Panc1 (cell line): ENCODE results near the gene C22orf42. TPM values are rescaled to one million over a fixed set of nuclear protein-coding genes. Genes with fewer than 3 reads are reported as not detected.

ENCODE experiments used
- ATAC-seq: fragments of 200-7000 bp; cut with Tn5 transposase; 2 replicates; pipeline ENCODE4 v1.9.1; 2020; ENCODE audit warnings: mild to moderate bottlenecking, moderate library complexity
- BruUV-seq: library from RNA; stranded (reverse); fragments of 400-500 nt; replicated peaks from 2 replicates; lab custom pipeline; 2021; lab: Mats Ljungman, UMichigan
- CTCF ChIA-PET: fragments of 300-600 bp; sonication (Branson Sonifier 250); formaldehyde crosslinking; loops from one replicate; lab custom pipeline; 2022; ENCODE audit warnings: antibody characterized with exemption; lab: Charles Lee
- POLR2A ChIA-PET: fragments of 300-600 bp; sonication (Branson Sonifier 250); formaldehyde crosslinking; loops from one replicate; lab custom pipeline; 2022; ENCODE audit warnings: antibody characterized with exemption; lab: Charles Lee
- DNase-seq: peaks from one replicate; pipeline ENCODE4 v3.0.0-alpha.2; 2010; ENCODE audit warnings: low read depth, low spot score
- H3K27ac ChIP-seq: 2 replicates; pipeline ENCODE4 v1.5.1; 2011; ENCODE audit warnings: mild to moderate bottlenecking, low read length, inconsistent platforms
- H3K27me3 ChIP-seq: fragments of 200-500 bp; sonication (Bioruptor generic); 2 replicates; pipeline ENCODE4 v1.6.0; 2014; ENCODE audit warnings: low read length, inconsistent platforms; ENCODE audit not compliant: control insufficient read depth, insufficient read depth
- H3K36me3 ChIP-seq: fragments of 200-500 bp; sonication (Bioruptor generic); 2 replicates; pipeline ENCODE4 v1.5.1; 2014; ENCODE audit warnings: inconsistent platforms, mild to moderate bottlenecking, low read length, moderate library complexity; ENCODE audit not compliant: control insufficient read depth, insufficient read depth
- H3K4me1 ChIP-seq: 2 replicates; pipeline ENCODE4 v1.5.1; 2011; ENCODE audit warnings: inconsistent platforms, mild to moderate bottlenecking, low read length, moderate library complexity; ENCODE audit not compliant: control insufficient read depth, insufficient read depth
- H3K4me3 ChIP-seq, 2 experiments: 2 replicates each; pipeline ENCODE4 v1.5.1; 2011 to 2012; ENCODE audit warnings: low read depth in 2 of 2, low read length in 2 of 2, mild to moderate bottlenecking in 2 of 2, inconsistent platforms in 1 of 2, moderate library complexity in 1 of 2
- H3K9me3 ChIP-seq: fragments of 200-500 bp; sonication (Bioruptor generic); 2 replicates; pipeline ENCODE4 v1.5.1; 2014; ENCODE audit warnings: low read depth, mild to moderate bottlenecking, inconsistent platforms, low read length, moderate library complexity; ENCODE audit not compliant: control insufficient read depth, insufficient read depth
- POLR2AphosphoS5 ChIP-seq: IDR thresholded peaks from 2 replicates; pipeline ENCODE4 v1.6.1; 2012; ENCODE audit warnings: mild to moderate bottlenecking, low read depth, low read length, moderate library complexity
- SIN3A ChIP-seq: IDR thresholded peaks from 2 replicates; pipeline ENCODE4 v1.6.1; 2012; ENCODE audit warnings: low read depth, mild to moderate bottlenecking, low read length, moderate library complexity, borderline replicate concordance; ENCODE audit not compliant: insufficient read depth
- TCF7L2 ChIP-seq: IDR thresholded peaks from 2 replicates; pipeline ENCODE4 v1.6.1; 2011; ENCODE audit warnings: mild to moderate bottlenecking, low read depth, low read length, inconsistent platforms
- in situ Hi-C: cut with HindIII; loops from 2 replicates; pipeline ENCODE4 v1.10.0; 2016; ENCODE audit warnings: low sequenced_read_pairs, low pct_unique_long_range_greater_than_20kb
- intact Hi-C: fragments of 100-400 bp; cut with micrococcal nuclease; formaldehyde crosslinking; loops from one replicate; pipeline ENCODE4 v1.10.0; 2022; ENCODE audit not compliant: unreplicated experiment
- total RNA-seq: library from RNA; stranded (reverse); gene quantifications from one replicate; pipeline ENCODE4 v1.2.1, GENCODE V29; 2021; ENCODE audit not compliant: unreplicated experiment
- TF ChIP-seq, protein P1 (sequence below): fragments of 450-650 bp; IDR thresholded peaks from 2 replicates; pipeline ENCODE4 v1.5.1; 2017; ENCODE audit warnings: mild to moderate bottlenecking
- TF ChIP-seq, protein P2 (sequence below), 2 experiments: IDR thresholded peaks; 2 replicates each; pipeline ENCODE4 v1.6.1; 2011 to 2012; ENCODE audit warnings: low read depth in 2 of 2, control low read depth in 1 of 2, low read length in 1 of 2, mild to moderate bottlenecking in 1 of 2, moderate library complexity in 1 of 2; ENCODE audit not compliant: insufficient read depth in 1 of 2

The C22orf42 gene
- total RNA-seq, 1 experiment from 2014 or later: not detected

DNA sequence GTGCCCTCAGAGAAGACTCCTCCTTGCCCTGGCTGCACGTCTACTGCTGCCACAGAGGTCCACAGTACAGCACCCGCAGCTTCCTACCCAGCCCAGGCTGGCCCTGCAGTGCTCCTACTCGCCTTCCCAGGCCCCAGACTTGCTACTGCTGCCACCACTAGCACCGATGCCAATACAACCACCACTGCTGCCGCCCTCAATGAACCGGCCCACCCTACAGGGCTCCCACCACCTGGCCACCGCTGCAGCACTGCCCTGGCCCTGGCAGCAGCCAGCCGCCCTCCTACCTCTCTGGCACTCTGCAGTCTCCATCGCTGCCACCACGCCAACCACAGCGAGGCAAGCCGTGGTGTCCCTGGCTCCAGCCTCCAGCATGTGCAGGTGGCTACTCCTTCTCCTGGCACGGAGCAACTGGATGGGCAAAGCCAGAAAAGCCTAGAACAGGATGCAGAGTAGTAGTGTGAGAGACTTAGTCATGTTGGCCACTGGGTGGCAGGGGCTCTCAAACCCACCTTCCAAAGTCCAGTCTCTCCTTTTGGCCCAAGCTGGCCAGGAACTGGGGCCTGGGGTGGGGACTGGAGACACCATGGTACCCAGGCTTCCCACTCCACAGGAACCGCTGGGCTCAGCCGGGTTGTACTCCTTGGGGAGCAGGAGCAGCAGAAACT is 39.4 kb downstream of the C22orf42 start:
- POLR2A ChIA-PET: no interaction called here
- TF ChIP-seq, protein P1, sequence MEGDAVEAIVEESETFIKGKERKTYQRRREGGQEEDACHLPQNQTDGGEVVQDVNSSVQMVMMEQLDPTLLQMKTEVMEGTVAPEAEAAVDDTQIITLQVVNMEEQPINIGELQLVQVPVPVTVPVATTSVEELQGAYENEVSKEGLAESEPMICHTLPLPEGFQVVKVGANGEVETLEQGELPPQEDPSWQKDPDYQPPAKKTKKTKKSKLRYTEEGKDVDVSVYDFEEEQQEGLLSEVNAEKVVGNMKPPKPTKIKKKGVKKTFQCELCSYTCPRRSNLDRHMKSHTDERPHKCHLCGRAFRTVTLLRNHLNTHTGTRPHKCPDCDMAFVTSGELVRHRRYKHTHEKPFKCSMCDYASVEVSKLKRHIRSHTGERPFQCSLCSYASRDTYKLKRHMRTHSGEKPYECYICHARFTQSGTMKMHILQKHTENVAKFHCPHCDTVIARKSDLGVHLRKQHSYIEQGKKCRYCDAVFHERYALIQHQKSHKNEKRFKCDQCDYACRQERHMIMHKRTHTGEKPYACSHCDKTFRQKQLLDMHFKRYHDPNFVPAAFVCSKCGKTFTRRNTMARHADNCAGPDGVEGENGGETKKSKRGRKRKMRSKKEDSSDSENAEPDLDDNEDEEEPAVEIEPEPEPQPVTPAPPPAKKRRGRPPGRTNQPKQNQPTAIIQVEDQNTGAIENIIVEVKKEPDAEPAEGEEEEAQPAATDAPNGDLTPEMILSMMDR: 0 out of 2 replicates have a peak, but pooled peaks have one; percentile 10
- no peak for TF ChIP-seq TCF7L2
- no TSS peak for BruUV-seq
- intact Hi-C loops (no loop called here), in situ Hi-C loops (no loop called here)
- no peak for DNase-seq
- ATAC-seq: no peak
- CTCF ChIA-PET: no interaction called here
- Histone ChIP-seq H3K9me3 (no peaks in the 10 kb centered on the region), H3K4me3 (no peak overlapping the region), H3K27me3 (peaks cover 5% of the 10 kb centered on the region; the same call in 1 of the 2 replicates), H3K36me3 (no peaks in the 10 kb centered on the region), H3K27ac (no peak overlapping the region), H3K4me1 (no peaks in the 10 kb centered on the region)

GRCh38 chr22:32112380-32112779 is 46.7 kb downstream of the C22orf42 start:
- BruUV-seq: no TSS peak
- POLR2A ChIA-PET: no interaction called here
- ATAC-seq (no peak), DNase-seq (no peak)
- Histone ChIP-seq H3K27me3 (peaks cover 13% of the 10 kb centered on the region; the same call in 1 of the 2 replicates), H3K36me3 (no peaks in the 10 kb centered on the region), H3K27ac (no peak overlapping the region), H3K4me3 (no peak overlapping the region), H3K4me1 (no peaks in the 10 kb centered on the region), H3K9me3 (no peaks in the 10 kb centered on the region)
- CTCF ChIA-PET: no interaction called here
- intact Hi-C loops (no loop called here), in situ Hi-C loops (no loop called here)
- TF ChIP-seq, protein P1: no peak
- TF ChIP-seq SIN3A (no peak), TCF7L2 (no peak), POLR2AphosphoS5 (no peak)
- TF ChIP-seq, protein P2, sequence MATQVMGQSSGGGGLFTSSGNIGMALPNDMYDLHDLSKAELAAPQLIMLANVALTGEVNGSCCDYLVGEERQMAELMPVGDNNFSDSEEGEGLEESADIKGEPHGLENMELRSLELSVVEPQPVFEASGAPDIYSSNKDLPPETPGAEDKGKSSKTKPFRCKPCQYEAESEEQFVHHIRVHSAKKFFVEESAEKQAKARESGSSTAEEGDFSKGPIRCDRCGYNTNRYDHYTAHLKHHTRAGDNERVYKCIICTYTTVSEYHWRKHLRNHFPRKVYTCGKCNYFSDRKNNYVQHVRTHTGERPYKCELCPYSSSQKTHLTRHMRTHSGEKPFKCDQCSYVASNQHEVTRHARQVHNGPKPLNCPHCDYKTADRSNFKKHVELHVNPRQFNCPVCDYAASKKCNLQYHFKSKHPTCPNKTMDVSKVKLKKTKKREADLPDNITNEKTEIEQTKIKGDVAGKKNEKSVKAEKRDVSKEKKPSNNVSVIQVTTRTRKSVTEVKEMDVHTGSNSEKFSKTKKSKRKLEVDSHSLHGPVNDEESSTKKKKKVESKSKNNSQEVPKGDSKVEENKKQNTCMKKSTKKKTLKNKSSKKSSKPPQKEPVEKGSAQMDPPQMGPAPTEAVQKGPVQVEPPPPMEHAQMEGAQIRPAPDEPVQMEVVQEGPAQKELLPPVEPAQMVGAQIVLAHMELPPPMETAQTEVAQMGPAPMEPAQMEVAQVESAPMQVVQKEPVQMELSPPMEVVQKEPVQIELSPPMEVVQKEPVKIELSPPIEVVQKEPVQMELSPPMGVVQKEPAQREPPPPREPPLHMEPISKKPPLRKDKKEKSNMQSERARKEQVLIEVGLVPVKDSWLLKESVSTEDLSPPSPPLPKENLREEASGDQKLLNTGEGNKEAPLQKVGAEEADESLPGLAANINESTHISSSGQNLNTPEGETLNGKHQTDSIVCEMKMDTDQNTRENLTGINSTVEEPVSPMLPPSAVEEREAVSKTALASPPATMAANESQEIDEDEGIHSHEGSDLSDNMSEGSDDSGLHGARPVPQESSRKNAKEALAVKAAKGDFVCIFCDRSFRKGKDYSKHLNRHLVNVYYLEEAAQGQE (IDR thresholded peaks at IDR 0.05; ENCODE audit: insufficient read depth in 1 of 2, low read depth in 2 of 2, low read length in 1 of 2): no peak
